ENCODE measurements around the gene OR56A1. TPM values are rescaled to one million over a fixed set of nuclear protein-coding genes. Genes with fewer than 3 reads are reported as not detected.

OR56A1 gene
- total RNA-seq, 2 donors from 2014 or later = 0.05 TPM; not detected in 1

- DNase-seq (ENCODE audit: low spot score) = no peak
- intact Hi-C loops (cut with DNase I) = no loop called here
These were observed 35.8 kb downstream of the OR56A1 start for GRCh38 chr11:5994791-5995190.

- intact Hi-C loops (cut with DNase I) = no loop called here
- no peak for DNase-seq (ENCODE audit: low spot score)
These were observed 37.8 kb downstream of the OR56A1 start for GRCh38 chr11:5992604-5993251.

- DNase-seq (ENCODE audit: low spot score) = no peak
- intact Hi-C loops (cut with DNase I) = no loop called here
These were observed 38.4 kb downstream of the OR56A1 start for GRCh38 chr11:5992150-5992549.

GRCh38 chr11:5989203-5989602, 41.4 kb downstream of the OR56A1 start:
- DNase-seq (ENCODE audit: low spot score) = no peak
- intact Hi-C loops (cut with DNase I) = no loop called here

GRCh38 chr11:5986885-5987284, 43.7 kb downstream of the OR56A1 start, which contains the start of gene OR52L1:
TSS of gene OR52L1 (minus strand) at chr11:5986985. CDS start at chr11:5986930, 55 bp downstream.
- intact Hi-C loops (cut with DNase I) = no loop called here

GRCh38 chr11:5983443-5983842, 47.1 kb downstream of the OR56A1 start:
- intact Hi-C loops (cut with DNase I) = loop anchor here in 1 of 2 donors (5.0 kb wide), 1 partner anchor 1066 kb away; the partner anchor contains the start of gene OR51G2

More at GRCh38 chr11:5986885-5987284, 43.7 kb downstream of the OR56A1 start, which contains the start of gene OR52L1:
- no peak for DNase-seq (ENCODE audit: low spot score)

GRCh38 chr11:5973530-5973929, 57.0 kb downstream of the OR56A1 start:
- DNase-seq (ENCODE audit: low spot score) = no peak
- intact Hi-C loops (cut with DNase I) = no loop called here

More at GRCh38 chr11:5983443-5983842, 47.1 kb downstream of the OR56A1 start:
- DNase-seq (ENCODE audit: low spot score) = no peak

Other genes starting within 250 kb of the OR56A1 start
- not detected for gene OR52N5, start 247.4 kb downstream of the OR56A1 start, total RNA-seq
- not detected for gene OR52N1, start 239.5 kb downstream of the OR56A1 start, total RNA-seq
- gene OR52N2, start 221.8 kb downstream of the OR56A1 start, total RNA-seq = not detected
- gene OR52E6, start 188.9 kb downstream of the OR56A1 start, total RNA-seq = not detected
- gene OR52E8, start 173.1 kb downstream of the OR56A1 start, total RNA-seq = not detected
- gene OR52E4, start 150.1 kb downstream of the OR56A1 start, total RNA-seq = not detected
- gene OR52E5, start 137.6 kb downstream of the OR56A1 start, total RNA-seq = not detected
- gene OR56A3, start 88.5 kb downstream of the OR56A1 start, total RNA-seq = not detected
- gene OR56A5, start 62.3 kb downstream of the OR56A1 start, total RNA-seq = not detected
- not detected for gene OR52L1, start 43.8 kb downstream of the OR56A1 start, total RNA-seq
- not detected for gene OR56A4, start 23.8 kb downstream of the OR56A1 start, total RNA-seq
- gene OR56B4, start 76.9 kb upstream of the OR56A1 start, total RNA-seq = not detected
- gene OR52B2, start 139.6 kb upstream of the OR56A1 start, total RNA-seq = not detected
- not detected for gene OR52W1, start 168.5 kb upstream of the OR56A1 start, total RNA-seq
- not detected for gene C11orf42, start 174.8 kb upstream of the OR56A1 start, total RNA-seq
- gene FHIP1B, start 203.9 kb upstream of the OR56A1 start, total RNA-seq = 10 to 100 TPM; 20.5 to 20.6 TPM
- gene CNGA4, start 208.3 kb upstream of the OR56A1 start, total RNA-seq = not detected
- not detected for gene CCKBR, start 229.1 kb upstream of the OR56A1 start, total RNA-seq